Mucosa of gallbladder (tissue), 1 donor: ENCODE data around the gene OASL. TPM values are rescaled to one million over a fixed set of nuclear protein-coding genes. Genes with fewer than 3 reads are reported as not detected.

ENCODE experiments used
- DNase-seq: peaks from one replicate; pipeline ENCODE4 v3.0.0-alpha.2; 2020; ENCODE audit warnings: low spot score
- total RNA-seq: library from RNA; stranded (reverse); gene quantifications from one replicate; pipeline ENCODE4 v1.2.1, GENCODE V29; 2021
- donor health status: DM: no; HTN: no; CAD: no.

Gene OASL
- total RNA-seq, 1 donor from 2014 or later, result 3.1 TPM

DNA sequence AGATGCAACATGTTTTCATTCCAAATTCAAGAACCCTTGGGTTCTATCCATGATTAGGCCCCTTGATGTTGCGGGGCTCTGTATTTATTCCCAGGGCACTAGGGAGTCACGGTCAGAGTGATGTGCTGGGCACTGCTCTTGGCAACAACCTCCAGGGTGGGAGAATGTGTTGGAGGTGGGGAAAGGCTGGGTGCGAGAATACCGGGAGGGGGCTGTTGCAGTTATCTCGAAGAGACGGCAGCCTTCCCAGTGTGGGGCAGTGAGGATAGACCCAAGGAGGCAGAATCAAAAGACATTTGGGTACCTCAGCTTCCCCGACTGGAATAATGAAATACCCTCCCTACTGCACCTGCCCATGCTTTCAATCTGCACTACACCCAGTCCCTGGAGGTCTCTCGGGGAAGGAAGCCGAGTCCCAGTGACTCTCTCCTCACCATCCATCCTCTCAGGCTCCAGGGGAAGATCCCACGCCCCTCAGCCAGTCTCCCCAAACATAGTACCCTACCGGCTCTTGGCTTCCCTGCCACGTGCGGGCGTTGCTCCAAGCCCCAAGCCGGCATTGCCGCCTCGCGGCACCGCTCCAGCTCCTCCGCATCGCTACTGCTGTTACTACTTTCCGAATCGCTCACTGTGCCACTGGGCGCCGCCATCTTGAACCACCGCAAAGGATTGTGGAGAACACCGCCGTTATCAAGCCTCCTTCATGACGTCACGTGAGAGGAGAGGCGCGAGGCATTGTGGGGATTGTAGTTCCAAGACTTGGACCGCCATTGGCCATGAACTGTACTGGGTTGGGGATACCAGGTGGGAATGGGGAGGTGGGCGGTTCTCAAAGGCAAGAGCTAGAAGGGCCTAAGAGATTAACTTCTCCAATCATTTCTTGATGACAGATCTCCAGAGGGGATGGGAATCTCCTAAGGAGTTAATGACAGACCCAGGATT, 22.9 kb downstream of the OASL start, which contains the start of gene C12orf43:
C12orf43 (minus strand) TSS at position 663 of the 942 bp plus-strand sequence; CDS start at position 650, 13 bp downstream.
- peak; percentile 94 for DNase-seq

DNA sequence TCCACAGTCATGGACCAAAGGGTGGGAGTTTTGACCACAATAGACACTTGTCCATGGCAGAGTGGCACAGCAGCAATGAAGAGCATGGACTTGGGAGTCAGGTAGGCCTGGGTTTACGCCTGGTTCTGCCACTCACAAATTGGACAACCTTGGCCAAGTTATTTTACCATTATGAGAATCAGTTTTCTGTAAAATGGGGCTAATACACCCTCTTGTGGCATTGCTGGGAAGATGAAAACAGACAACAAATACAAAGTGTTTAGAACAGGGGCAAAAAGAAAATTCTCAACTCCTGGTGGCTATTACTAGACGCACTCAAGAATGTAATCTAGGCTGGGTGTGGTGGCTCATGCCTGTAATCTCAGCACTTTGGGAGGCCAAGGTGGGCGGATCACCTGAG, 25.3 kb downstream of the OASL start:
- no peak for DNase-seq

DNA sequence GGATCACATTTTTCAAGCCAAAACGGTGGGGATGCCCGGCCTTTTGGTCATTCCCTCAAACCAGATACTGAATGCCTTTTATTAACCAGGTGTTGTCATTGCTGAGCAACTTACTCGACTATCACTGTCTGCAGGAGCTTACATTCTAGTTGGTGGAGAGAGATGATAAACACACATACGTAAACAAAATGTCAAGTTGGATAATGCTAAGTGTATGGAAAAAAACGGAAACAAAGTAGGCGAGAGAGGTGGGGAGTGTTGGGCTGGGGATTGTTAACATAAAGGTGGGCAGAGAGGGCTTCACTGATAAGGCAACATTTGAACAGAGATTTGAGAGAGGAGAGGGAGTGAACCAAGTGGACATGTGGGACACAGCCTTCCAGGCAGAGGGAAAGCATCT, 27.2 kb downstream of the OASL start:
- no peak for DNase-seq

DNA sequence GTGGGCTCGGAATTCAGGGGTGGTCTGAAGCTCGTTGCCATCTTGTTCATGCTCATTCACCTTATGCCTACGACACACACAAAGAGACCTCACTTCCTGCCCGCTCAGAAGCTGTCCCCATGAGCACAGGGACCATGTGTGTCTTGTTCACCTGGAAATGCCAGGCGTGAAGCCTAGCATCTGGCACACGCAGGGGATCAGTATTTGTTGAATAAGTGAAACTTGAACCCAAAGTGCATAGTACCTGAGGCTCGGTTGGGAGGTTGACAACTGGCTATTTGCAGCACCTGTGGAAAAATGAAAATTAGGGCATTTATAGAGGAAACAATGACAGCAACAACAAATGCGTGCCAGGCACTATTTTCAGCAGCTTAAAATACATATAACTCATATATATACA, 28.2 kb downstream of the OASL start:
- no peak for DNase-seq

DNA sequence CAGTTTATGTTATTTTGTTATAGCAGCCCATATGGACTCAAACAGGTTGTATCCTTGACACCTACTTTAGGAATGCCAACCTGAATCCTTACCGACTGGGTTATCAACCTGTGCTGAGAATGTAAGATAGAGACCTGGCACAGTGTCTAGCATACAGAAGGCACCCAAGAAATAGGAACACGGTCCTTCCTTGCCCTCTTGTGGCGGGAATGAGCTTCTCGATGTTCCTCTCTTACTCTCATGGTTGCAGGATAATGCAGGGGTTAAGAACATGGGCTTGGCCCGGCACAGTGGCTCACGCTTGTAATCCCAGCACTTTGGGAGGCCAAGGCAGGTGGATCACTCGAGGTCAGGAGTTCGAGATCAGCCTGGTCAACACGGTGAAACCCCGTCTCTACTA, 29.3 kb downstream of the OASL start:
- DNase-seq, result peak; percentile 66

DNA sequence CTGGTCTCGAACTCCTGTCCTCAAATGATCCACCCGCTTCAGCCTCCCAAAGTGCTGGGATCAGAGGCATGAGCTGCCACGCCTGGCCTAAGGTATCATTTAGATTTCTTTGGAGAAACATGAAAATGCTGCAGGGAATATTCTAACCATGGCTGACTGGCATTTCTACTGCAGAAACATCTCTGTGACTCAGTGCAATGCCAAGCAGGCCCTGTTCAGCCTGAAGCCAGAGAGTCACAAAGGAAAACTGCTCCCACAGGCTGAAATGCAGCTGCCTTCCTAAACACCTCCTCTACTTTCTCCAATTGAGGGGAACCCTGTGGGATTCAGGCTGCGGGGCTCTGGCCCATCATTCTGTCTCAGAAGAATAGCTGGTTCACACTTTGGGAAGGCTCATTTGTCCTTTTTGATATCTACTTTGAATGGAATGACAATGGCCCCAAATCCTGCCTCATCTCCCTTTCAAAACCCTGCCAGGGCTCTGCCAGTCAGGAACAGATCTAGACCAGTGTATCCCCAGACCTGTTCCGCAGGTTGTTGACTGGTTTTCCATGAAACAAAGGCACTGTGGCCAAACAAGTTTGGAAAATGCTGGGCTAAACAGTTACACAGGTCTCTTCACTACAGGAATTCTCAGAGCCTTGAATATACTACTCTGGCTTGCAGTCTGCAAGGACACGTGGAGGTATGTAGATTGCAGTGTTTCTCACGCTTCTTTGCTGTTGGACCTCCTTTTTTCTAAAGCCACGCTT, 30.5 kb downstream of the OASL start:
- no peak for DNase-seq

DNA sequence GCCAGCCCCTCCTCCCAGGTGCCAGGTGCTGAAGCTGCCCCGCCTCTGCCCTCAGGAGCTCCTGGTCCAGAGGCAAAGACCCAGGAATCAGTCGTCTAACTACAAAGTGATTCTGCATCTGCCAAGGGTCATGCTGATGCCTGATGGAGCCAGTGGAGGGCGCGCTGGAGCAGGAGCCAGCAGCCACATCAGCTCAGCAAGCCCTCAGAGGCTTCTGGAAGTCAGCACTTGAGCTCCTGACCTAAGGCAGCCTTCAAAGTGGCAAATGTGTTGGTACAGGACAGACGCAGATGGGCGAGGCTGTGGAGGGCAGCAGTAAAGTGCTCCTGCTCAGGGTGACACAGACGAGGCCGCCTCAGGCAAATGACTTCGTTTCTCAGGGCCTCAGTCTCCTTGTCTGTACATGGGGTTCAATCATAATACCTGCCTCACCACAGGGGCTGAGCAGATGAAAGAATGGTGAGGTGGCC, 33.7 kb downstream of the OASL start:
- DNase-seq, result peak; percentile 52

DNA sequence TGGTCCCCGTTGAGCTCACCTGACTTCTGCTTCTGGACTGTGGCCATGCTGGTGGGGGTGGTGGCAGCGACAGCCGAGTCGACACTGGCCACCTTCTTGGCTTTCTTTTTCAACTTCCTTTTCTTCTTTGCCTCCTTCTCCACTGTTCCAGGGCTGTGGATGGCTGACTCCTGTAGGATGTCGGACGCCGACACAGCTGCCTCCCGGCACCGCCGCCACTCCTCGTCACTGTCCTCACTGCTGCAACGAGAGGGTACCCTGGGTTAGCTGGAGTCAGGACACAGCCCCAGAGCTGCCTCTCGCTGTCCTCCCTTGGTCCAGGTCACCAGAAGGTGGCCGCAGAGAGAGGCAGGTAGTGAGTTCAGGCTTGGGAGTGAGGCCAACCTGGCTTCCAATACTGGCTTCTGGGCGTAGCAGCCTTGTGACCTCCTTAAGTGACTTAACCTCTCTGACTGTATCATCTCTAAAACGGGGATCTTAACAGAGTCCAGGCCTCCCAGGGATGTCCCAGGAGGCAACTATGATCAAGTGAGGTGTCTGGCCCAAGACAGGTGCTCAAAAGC, 34.7 kb downstream of the OASL start:
- peak; percentile 54 for DNase-seq

DNA sequence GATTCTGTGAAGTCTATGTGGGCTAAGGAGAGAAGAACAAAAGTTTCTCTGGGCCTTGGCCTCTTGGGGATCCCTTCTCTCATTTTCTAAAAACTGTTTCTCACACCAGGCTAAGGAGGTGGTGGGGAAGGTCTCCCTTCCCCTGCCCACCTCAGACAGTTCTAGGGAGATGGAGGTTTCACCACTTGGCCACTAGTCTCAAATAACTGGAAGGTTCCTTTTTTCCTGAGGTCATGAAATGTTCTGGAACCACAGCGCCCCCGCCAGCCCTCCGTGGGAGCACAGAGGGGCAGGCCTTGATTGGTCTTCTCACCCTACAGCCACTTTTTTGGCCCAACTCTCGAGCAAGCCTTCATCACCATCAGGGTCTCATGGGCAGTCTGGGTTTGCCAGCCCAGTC, 35.4 kb downstream of the OASL start:
- DNase-seq, result peak; percentile 42

DNA sequence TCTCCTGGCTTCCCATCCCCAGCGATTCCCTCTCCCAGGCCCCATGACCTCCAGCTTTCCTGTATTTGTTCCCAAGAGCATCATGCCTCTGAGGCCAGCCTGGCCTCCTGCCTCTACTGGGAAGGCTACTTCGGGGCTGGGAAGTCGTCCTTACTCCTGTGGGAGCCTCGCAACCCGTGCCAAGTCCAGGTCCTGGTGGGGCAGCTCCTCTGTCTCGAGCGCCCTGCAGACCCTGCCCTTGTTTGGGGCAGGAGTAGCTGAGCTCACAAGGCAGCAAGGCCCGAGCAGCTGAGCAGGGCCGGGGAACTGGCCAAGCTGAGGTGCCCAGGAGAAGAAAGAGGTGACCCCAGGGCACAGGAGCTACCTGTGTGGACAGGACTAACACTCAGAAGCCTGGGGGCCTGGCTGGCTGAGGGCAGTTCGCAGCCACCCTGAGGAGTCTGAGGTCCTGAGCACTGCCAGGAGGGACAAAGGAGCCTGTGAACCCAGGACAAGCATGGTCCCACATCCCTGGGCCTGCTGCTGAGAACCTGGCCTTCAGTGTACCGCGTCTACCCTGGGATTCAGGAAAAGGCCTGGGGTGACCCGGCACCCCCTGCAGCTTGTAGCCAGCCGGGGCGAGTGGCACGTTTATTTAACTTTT, 37.1 kb downstream of the OASL start:
- DNase-seq, result no peak

DNA sequence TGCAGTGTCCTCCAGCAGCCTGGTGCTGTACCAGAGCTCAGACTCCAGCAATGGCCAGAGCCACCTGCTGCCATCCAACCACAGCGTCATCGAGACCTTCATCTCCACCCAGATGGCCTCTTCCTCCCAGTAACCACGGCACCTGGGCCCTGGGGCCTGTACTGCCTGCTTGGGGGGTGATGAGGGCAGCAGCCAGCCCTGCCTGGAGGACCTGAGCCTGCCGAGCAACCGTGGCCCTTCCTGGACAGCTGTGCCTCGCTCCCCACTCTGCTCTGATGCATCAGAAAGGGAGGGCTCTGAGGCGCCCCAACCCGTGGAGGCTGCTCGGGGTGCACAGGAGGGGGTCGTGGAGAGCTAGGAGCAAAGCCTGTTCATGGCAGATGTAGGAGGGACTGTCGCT, 38.0 kb downstream of the OASL start:
- DNase-seq, result no peak

DNA sequence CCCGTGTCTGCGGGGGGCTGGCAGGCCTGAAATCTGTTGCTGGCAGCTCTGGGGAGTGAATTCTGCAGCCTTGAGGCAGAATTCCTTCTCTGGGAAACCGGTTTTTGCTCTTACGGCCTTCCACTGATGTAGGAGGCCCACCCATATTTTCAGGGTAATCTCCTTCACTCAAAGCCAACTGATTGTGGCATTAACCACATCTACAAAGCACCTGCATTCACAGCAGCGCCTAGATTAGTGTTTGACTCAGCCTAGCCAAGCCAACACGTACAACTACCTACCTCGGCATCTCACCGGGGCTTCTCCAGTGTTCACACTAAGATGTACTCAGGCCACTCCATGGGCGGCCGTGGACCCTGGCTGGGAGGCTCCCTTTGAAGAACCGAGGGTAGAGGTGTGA, 38.5 kb downstream of the OASL start:
- DNase-seq, result no peak

DNA sequence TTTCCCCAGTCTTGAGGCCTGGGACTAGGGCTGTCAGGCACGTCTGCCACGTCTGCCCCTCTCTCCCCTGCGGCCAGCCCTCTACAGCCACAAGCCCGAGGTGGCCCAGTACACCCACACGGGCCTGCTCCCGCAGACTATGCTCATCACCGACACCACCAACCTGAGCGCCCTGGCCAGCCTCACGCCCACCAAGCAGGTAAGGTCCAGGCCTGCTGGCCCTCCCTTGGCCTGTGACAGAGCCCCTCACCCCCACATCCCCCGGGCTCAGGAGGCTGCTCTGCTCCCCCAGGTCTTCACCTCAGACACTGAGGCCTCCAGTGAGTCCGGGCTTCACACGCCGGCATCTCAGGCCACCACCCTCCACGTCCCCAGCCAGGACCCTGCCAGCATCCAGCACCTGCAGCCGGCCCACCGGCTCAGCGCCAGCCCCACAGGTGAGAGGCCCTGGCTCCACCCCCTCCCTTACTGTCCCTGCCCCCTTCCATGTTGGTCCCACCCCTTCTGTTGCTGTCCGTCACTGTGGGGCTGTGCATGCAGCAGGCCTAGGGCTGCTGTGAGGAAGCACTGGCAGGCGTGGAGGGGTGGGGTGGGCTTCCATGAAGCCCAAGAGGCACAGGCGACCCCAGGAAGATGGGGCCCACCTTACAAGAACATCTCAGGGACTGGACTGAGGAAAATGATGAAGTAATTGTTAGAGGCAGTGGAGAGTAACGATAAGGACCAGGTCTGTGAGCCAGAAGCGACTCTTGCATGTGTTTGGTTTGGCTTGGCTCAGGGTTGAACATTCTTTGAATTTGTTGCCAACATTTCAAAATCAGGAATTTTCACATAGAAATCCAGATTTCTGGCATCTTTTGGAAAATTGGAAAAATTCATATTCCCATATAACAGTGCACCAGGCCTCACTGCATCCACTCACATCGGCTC, 39.6 kb downstream of the OASL start:
- DNase-seq, result no peak

DNA sequence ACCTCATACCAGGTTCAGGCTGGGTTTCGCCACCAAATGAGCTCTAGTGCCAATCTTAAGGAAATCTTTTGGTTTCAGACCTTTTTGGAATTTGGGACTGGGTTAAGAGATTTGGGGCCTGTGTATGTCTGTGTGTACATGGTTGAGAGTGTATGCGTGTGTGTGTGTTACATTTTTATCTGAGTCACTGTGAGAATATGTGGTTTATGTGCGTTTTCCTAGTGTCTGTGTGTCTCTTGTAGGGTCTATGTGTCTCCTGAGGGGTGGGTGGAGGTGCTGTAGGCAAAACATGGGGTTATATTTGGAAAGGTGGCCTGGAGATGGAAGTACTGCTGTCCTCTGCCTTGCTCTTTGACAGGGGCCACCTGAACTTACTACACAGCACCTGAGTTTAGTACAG, 40.6 kb downstream of the OASL start:
- no peak for DNase-seq

DNA sequence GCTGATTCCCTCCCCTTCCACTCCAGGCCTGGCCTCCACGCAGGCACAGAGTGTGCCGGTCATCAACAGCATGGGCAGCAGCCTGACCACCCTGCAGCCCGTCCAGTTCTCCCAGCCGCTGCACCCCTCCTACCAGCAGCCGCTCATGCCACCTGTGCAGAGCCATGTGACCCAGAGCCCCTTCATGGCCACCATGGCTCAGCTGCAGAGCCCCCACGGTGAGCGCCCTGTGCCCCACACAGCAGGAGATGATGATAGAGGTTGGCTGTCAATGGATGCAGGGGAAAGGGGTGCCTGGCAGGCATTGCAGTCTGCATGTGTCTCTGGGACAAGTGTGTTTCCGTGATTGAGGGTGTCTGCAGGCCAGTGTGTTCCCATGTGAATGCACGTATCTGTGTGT, 41.6 kb downstream of the OASL start:
- DNase-seq, result no peak

DNA sequence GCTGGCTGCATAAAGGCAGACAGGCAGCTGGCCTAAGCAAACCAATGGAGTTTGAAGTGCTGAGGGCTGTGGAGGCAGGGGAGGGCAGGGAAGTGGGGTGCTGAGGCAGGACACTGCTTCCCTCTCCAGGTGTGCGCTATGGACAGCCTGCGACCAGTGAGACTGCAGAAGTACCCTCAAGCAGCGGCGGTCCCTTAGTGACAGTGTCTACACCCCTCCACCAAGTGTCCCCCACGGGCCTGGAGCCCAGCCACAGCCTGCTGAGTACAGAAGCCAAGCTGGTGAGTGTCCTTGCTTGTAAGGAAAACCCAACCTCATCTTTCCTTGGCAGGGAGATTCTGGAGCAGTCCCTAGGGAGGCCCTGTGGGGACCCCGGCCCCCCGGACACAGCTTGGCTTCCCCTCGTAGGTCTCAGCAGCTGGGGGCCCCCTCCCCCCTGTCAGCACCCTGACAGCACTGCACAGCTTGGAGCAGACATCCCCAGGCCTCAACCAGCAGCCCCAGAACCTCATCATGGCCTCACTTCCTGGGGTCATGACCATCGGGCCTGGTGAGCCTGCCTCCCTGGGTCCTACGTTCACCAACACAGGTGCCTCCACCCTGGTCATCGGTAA, 42.8 kb downstream of the OASL start:
- no peak for DNase-seq

DNA sequence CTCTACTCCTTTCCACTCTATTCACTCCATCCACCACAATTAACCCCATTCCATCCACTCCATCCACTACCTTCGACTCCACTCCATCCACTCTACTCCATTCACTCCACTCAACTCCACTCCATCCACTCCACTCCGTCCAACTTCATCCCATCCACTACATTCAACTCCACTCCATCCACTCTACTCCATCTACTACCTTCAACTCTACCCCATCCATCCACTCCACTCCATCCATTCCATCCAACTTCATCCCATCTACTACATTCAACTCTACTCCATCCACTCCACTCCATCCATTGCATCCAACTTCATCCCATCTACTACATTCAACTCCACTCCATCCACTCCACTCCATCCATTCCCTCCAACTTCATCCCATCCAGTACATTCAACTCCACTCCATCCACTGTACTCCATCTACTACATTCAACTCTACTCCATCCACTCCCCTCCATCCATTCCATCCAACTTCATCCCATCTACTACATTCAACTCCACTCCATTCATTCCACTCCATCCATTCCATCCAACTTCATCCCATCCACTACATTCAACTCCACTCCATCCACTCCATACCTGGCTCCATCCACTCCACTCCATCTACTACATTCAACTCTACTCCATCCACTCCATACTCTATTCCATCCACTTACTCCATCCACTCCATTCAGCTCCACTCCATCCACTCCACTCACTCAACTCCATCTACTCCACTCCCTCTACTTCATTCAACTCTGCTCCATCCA, 44.3 kb downstream of the OASL start:
- DNase-seq, result no peak

DNA sequence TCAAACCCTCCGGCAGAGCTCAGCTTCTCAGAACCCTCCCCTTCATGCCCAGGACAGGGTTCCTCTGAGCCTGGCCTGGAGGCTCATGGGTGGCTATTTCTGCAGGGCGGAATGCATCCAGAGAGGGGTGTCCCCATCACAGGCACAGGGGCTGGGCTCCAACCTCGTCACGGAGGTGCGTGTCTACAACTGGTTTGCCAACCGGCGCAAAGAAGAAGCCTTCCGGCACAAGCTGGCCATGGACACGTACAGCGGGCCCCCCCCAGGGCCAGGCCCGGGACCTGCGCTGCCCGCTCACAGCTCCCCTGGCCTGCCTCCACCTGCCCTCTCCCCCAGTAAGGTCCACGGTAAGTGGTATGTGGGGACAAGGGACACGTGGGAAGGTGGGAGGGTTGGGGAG, 45.0 kb downstream of the OASL start:
- no peak for DNase-seq

DNA sequence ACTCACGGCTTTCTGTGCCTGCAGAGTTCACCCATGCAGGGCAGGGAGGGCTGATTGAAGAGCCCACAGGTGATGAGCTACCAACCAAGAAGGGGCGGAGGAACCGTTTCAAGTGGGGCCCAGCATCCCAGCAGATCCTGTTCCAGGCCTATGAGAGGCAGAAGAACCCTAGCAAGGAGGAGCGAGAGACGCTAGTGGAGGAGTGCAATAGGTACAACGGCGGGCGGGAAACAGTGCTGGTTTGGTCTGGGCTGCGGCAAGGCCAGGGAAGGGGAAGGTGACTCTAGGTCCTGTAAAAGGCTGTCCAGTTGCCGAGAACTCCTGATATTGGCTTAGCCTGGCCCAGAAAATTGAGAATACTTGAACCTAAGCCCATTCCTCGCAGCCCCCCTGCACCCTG, 45.5 kb downstream of the OASL start:
- DNase-seq, result no peak

DNA sequence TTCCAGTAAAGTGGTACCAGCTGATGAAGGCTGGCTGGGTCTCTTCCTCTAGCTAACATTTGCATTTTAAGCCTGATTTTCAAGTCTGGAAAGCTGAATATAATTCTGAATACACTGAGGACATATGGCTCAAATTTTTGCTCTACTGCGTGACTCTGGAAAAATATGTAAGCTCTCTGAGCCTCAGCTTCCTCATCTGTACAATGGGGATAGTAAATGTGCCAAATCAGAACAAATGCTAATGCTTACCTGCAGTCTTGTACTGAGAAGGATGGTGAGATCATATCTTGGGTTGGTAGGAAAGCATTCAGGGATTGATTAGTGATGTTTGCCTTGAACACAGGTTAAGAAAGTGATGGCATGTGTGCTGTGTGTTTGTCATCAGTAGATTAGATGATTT, 46.1 kb downstream of the OASL start:
- DNase-seq, result no peak
